Posterior cingulate gyrus (tissue), 11 donors: ENCODE measurements around the gene NRG4.
"Not testable (repeated sequence)": the region's sequence is repeated elsewhere in the genome, so short reads cannot be mapped to it uniquely, and the experiment has no call there.

Experiments used
- DNase-seq, 10 donors: peaks; one replicate each; pipeline versions ENCODE4 v3.0.0 to v3.0.0-alpha.2; 2020 to 2021; ENCODE audit warnings: mixed read lengths in 3 of 10
- intact Hi-C: fragments of 100-400 bp; cut with DNase I; formaldehyde crosslinking; loops from one replicate; pipeline ENCODE4 v1.15.1; 2023

The NRG4 gene

GRCh38 chr15:75928680-75929608 is 83.3 kb downstream of the NRG4 start:
- no peak for DNase-seq

DNA sequence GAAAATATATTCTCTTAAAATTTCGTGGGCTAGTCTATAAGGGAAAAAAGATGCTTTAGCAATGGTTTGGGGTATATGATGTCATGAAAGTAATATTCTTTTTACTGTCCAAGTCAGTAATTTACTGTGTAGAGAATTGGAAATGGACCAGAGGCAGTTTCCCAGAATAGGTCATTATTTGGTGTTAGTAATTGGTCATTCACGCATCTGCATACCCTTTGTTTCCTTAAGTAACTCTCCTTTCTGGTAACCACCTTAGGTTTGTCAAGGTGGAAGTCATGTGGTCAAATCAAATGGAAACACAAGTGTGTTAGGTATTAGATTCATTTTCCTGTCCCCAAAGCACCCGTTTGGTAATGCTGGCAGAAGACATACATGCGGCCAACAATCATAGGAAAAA is 84.6 kb downstream of the NRG4 start:
- no peak for DNase-seq
- intact Hi-C loops, result no loop called here

More at GRCh38 chr15:75928680-75929608, 83.3 kb downstream of the NRG4 start:
- intact Hi-C loops, result no loop called here

DNA sequence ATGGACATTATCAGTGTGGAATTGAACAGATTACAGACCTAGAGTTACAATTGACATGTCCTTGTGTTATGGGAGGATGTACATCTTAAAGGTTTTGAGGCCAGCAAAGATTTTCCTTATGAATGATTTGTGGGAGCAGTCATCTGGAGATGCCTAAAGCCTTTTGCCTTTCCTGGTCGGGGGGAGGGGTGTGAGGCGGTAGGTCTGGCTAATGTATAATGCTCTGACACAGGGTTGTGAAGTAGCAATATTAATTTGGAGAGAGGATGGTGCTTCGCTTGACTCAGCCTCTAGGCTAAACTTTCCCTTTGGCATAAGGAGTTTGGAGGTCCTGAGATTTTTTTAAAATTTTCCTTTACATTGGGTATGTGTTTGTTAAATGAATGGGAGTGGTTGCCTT is 85.3 kb downstream of the NRG4 start:
- DNase-seq, result no peak
- intact Hi-C loops, result no loop called here

GRCh38 chr15:75925440-75925839 is 86.8 kb downstream of the NRG4 start:
- intact Hi-C loops, result no loop called here
- DNase-seq, result no peak

- intact Hi-C loops, result no loop called here
These were observed 87.6 kb downstream of the NRG4 start for GRCh38 chr15:75924576-75924975.

DNA sequence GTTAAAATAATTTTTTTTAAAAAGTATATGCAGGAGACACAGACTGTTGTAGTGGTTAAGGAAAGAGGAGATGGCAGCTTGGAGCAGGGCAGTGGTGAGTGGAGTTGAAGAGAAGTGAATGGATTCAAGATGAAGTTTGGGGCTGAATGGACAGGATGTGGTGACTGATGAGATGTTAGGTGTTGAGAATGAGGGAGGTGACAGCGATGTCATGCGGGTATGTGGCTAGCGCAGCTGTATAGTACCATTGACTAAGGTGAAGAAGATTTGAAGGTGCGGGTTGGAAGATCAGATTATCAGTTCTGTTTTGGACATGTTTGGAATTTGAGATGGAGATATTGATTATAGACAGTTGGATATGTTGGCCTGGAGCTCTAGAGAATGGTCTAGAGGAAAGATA is 88.5 kb downstream of the NRG4 start:
- intact Hi-C loops, result no loop called here
- no peak for DNase-seq

More at GRCh38 chr15:75924576-75924975, 87.6 kb downstream of the NRG4 start:
- DNase-seq, result no peak

DNA sequence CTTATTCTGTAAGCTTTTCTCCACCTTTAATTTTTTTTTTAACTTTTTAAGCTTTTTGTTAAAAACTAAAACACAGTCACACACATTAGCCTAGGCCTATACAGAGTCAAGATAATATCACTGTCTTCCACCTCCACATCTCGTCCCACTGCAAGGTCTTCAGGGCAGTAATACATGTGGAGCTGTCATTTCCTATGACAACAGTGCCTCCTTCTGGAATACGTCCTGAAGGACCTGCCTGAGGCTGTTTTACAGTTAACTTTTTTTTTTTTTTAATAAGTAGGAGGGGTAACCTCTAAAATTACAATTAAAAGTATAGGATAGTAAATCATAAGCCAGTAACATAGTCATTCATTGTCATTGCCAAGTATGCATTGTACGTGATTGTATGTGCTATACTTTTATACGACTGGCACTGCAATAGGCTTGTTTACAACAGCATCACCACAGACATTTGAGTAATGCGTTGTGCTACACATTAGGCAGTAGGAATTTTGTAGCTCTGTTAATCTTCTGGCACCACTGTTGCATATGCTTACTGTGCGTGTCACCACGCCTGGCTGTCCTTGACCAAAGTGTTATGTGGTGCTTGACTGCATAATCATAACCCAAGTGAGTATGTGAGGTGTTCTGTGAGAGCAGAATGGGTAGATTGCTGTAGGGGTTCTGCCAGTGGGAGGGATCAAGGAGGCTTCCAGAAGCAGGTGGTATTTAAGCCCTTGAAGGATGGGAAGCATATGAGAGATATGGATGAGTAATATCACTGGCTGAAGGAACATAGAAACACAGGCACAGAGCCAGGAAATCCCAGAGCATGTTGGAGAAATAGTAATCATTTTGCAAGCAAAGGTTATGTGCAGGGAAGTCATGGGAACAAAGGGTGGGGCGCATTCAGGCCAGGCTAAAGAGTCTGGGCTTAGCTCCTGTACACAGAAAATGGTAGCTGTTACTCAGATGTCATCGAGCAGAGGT is 90.2 kb downstream of the NRG4 start:
- DNase-seq, result no peak
- intact Hi-C loops, result no loop called here

DNA sequence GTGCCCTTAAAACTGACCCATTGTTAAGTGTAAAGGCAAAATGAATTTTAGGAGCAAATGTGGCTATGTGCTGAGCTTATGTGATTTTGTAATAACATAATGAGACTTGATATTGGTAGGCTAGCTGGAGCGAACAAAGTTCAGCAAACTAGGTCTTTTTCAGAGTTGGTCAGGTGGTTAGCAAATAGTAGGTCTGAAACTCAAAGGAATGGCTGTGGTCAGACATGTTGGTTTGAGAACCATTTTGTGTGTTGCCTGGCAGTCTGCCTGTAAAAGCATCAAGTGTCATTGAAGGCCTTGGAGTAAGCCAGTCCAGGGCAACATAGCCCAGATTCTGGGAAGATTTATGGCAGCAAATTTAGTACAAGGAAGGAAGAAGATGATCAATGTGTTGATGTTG is 92.1 kb downstream of the NRG4 start:
- no peak for DNase-seq
- intact Hi-C loops, result no loop called here

GRCh38 chr15:75918135-75918534 is 94.1 kb downstream of the NRG4 start:
- DNase-seq, result no peak
- intact Hi-C loops, result no loop called here

GRCh38 chr15:75916978-75917377 is 95.2 kb downstream of the NRG4 start:
- intact Hi-C loops, result no loop called here
- no peak for DNase-seq

- DNase-seq, intact Hi-C loops: not testable (repeated sequence)
These were observed 101.9 kb downstream of the NRG4 start for GRCh38 chr15:75910355-75910754.

- no peak for DNase-seq
- intact Hi-C loops, result no loop called here
These were observed 107.0 kb downstream of the NRG4 start for GRCh38 chr15:75905231-75905630.

GRCh38 chr15:75903331-75904239 is 108.6 kb downstream of the NRG4 start, which contains the start of gene FBXO22:
FBXO22 (plus strand) TSS chr15:75903878; CDS start chr15:75903964, 86 bp downstream.
- intact Hi-C loops, result loop anchor here (5.0 kb wide), 1 partner anchor 61 kb away; the partner anchor contains the start of gene UBE2Q2
- DNase-seq, result peak; percentile 84 to 99 (median 90)

DNA sequence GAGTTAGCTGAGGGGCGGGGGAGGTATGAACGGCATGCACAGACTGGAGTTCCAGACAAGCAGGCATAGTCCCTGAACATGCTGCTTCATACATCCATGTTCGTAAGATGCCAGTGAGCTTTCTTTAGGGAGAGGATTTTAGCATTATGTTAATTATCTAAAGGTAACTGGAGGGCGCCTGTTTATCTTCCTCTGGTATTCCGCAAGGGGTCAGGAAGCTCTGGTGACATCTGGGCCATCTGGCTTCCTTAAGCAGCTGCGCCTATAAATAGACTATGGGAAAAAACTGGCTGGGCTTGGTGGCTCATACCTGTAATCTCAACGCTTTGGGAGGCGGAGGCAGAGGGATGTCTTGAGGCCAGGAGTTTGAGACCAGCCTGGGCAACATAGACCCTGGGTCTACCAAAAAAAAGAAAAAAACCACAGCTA is 110.1 kb downstream of the NRG4 start:
- intact Hi-C loops, result loop anchor here (5.0 kb wide), 1 partner anchor 60 kb away; the partner anchor contains the start of gene UBE2Q2
- DNase-seq, result no peak

DNA sequence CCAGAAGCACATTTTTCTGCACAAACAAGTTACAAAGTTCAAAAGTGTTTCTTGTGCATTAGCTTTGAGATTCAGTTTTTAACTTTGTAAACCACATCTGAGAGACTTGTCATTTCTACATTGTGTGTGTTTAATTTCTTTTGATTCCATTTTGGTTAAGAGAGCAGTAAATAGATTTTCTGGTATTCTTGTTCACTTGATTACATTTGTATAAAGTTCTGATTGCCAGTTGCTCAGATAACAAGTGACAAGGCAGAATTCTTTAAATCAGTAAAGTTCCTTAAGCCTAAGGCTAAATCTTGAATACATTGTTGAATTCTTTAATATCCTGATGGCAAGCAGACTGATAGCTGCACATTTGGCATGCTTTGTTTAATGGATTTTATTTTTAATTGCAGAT is 111.6 kb downstream of the NRG4 start:
- no peak for DNase-seq
- intact Hi-C loops, result loop anchor here (5.0 kb wide), 1 partner anchor 58 kb away; the partner anchor contains the start of gene UBE2Q2

GRCh38 chr15:75895731-75896130 is 116.5 kb downstream of the NRG4 start:
- intact Hi-C loops, result no loop called here
- no peak for DNase-seq

GRCh38 chr15:75891895-75892294 is 120.3 kb downstream of the NRG4 start:
- no peak for DNase-seq
- intact Hi-C loops, result no loop called here
